Right forelimb (tissue), 1 donor: Measurements from ENCODE around the gene IGFBP2.
A peak's percentile ranks its signal among the peaks of the same experiment; 100 is the strongest.

Experiments used
- DNase-seq: peaks from one replicate; pipeline ENCODE4 v3.0.0-alpha.2; 2018

Gene IGFBP2

GRCh38 chr2:216665717-216666116, 32.5 kb downstream of the IGFBP2 start:
- no peak for DNase-seq

GRCh38 chr2:216666461-216667233, 33.4 kb downstream of the IGFBP2 start:
- peak; percentile 89 for DNase-seq

- DNase-seq, result no peak
These were observed 37.3 kb downstream of the IGFBP2 start for GRCh38 chr2:216670266-216671080.

DNA sequence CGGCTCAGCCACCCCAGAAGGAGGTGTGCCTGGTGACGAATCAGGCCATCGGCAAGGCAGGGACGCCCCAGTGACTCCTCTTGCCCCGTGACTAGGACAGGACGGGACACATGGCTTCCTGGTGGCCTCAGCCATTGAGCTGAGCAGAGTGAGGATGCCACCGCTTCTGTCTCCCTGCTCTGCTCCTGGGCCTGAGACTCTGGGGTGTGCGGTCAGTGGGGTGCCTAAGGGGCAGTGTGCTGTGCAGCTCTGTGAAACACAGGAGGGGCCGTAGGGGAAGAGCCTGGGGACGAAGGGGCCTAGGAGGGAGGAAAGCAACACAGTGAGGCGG, 37.8 kb downstream of the IGFBP2 start:
- DNase-seq, result no peak

DNA sequence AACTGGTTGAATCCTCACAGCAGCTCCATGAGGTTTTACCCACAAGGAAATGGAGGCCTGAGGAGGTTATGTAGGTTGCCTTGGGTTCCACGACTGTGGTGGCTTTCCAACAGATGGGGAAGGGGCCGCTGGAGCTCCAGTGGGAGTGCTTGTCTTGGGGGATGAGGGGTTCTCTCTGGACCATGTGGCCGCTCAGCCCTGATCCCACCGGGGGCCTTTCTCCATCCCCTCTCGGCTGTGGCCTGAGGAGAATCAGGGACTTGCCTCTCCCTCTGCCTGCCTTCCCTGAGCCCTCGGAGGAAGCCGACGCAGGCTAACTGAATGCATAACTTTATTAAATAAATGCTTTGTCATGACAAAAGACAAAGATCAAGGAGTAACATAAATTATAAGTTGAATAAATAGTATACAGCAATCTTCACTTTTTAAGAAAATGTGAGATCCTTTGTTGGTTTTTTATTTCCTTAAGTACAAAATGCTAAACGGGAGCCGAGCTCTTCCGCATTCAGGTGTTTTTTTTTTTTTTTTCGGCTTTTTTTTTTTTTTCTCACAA, 38.6 kb downstream of the IGFBP2 start:
- no peak for DNase-seq

DNA sequence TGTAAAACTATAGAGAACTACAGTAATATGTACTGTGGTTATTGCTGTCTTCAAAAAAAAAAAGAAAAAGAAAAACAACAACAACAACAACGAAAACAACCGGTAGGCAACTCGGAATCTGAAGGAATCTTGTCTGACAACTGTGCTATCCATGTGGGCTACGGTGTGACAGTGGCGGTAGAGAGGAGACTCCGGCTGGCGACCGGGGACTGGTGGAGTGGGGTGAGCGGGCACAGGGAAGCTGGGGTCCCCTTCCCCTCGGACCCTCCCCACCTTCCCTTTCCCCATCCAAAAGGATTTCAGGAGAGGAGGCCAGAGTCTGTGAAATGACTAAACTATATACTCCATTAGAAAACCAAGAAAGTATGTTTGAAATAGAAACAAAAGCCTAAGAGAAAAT, 39.2 kb downstream of the IGFBP2 start:
- no peak for DNase-seq

- DNase-seq, result no peak
These were observed 39.8 kb downstream of the IGFBP2 start for GRCh38 chr2:216673021-216673420.

DNA sequence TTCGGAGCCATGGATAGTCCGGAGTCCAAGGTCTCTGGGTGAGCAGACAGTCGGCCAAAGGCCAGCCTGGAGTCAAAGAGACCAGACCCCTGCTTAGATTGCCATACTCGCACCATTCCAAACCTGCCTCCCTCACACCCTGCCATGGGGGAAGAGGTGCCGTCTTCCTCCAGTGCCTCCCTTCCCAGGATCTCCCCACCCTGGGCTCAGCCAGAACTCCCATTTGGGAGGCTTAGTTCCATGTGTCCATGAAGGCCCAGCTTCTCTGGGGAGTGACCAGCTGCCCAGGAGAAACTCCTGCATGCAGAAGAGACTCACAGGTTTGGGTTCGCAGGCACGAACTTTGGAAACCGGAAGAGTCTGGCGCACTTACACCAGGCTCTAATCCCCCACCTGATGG, 40.4 kb downstream of the IGFBP2 start:
- no peak for DNase-seq

DNA sequence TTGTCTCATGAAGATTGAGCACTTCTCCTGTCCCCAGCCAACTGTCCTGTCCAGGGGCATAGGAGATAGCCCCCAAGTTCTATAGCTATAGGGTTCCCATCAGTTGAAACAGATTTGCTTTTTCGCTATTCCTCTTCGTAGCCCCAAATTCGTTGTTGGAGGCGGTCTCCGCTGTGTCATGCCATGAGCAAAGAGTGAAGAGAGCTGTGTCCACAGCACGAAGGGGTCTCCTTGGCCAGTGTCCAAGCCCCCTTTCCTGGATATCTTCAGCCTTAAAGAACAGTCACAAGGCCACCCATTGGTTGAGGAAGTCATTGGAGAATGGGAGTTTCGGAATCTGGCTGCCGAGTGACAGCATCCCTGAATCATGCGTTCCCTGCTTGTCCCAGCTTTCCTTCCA, 41.2 kb downstream of the IGFBP2 start:
- no peak for DNase-seq

DNA sequence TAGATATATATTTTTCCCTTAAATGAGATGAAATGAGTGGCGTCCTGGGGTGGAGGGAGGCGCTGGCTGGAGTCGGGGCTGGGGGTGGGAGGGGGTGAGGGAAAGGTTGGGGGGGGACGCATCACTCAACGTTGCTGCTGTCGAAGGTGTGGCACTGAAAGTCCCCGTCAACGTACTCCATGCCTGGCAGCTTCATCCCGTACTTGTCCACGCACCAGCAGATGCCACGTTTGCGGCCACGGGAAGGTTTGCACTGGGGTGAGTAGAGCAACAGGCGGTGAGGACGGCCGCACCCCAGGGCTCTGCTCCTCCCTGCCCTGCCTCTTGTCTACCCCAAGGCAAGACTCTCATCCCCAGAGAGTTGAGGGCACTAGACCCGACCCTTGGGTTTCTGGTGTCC, 43.4 kb downstream of the IGFBP2 start:
- no peak for DNase-seq

- DNase-seq, result no peak
These were observed 44.3 kb downstream of the IGFBP2 start for GRCh38 chr2:216677439-216678097.

DNA sequence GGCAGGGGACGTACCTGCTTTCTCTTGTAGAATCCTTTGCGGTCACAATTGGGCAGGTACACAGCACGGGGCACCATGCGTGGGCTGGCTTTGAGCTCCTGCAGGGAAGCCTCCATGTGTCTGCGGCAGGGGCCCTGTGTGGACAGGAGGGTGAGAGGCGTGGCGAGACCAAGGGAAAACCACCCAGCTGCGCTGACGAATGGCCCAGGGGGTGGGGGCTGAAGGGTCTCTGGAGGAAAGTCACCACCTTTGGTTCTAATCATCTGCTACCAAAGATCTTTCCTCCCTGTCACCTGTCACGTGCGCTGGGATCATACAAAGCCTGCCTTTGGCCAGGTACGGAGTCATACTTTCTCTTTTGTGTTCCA, 44.9 kb downstream of the IGFBP2 start:
- DNase-seq, result no peak

DNA sequence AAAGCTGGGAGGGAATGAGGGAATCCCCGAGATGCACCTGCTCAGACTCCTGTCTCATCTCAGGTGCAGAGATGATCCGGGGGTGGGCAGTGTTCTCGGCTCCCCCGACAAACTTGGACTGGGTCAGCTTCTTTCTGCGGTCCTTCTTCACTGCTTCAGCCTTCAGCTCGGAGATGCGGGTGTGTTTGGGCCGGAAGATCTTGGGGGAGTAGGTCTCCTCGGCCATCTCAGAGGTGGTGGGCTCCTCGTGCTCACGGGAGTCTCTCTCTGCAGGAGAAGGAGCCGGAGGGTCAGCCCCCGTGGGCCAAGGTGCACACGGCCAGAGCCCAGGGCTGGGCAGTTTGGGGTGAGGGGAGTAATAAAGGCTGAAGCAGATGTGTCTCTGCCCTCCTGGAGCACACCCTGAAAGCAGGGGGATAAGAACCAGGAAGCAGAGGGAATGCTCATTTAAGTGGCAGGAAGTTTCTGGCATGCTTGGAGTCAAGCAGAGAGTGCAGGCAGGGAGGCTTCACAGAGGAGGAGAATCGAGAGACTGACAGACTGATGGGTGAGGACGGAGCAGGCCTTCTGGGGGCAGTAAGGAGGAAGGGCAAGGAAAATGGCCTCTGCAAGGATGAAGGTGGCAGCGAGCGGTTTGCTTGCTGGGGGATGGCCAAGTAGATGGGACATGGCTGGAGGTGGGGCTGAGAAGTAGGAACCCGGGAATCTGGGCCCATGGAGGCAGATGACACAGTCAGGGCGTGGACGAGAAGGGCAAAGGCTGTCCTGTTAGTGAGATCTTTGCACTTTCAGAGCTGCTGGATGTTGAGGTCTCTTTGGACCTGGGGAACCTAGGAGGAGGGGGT, 45.8 kb downstream of the IGFBP2 start:
- no peak for DNase-seq

DNA sequence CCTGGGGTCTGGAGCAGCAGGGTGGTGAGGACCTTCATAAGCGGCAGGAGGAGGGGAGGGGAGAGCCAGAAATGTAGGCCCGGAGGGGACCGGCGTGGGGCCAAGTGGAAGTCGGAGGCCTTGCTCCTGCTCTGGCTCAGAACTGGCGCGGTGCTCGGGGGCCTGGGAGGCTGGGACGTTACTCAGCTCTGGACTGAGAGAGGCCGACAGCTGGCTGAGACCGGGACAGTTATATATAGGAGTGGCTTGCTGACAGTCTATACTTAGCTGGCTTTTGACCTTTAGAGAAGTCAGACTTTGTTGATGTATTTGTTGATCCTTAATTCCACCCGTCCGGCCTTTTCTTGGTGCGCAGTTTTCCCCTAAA, 46.4 kb downstream of the IGFBP2 start:
- no peak for DNase-seq

DNA sequence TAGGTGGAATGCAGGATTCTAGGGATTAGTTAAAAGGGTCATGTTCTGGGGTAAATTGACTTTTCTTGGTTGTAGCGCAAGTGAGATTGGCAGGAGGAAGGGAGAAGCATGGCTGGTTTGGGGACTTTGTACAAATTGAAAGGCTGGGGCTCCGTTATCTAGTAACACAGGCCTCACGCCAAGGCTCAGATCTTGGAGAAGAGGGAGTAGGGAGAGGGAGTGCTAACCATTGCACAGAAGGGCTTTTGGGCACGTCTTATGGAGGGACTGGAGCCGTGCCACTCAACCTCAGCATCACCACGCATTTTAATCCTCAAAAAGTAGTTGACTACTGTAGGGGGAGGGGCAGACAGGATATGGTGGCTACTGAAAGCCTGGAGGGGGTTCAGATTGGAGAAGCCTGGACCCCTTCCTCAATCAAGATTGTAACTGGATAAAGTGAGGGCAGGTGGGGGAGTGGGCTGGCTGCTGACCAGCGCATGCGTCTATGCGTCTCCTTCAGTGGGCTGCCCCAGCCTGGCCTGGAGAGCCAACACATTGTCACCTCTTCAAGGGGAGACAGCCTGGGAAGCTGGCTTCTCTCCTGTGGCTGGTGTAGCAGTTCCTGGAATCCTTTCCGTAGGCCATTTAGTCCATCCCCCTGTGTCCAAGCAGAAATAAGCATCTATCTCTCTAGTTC, 47.9 kb downstream of the IGFBP2 start:
- no peak for DNase-seq

DNA sequence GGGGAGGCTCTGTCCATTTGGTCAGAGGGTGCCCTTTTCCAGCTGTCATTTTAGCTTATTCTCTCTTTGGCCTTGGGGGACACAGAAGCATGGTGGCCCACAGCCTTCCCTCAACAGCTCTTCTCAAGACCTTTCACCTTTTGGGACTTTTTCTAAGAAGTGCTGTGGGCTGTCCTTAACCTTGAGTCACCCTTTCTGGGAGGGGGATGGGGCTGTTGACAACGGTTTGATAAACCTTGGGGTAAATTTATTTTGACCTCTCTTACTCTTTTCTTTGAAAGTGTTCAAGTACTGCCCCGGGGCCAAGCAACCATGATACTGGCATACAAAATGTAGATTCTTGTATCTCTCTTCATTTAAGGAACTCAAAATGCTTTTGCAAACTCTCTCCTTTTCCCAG, 48.5 kb downstream of the IGFBP2 start:
- DNase-seq, result no peak

- DNase-seq, result no peak
These were observed 50.6 kb downstream of the IGFBP2 start for GRCh38 chr2:216683846-216684245.

DNA sequence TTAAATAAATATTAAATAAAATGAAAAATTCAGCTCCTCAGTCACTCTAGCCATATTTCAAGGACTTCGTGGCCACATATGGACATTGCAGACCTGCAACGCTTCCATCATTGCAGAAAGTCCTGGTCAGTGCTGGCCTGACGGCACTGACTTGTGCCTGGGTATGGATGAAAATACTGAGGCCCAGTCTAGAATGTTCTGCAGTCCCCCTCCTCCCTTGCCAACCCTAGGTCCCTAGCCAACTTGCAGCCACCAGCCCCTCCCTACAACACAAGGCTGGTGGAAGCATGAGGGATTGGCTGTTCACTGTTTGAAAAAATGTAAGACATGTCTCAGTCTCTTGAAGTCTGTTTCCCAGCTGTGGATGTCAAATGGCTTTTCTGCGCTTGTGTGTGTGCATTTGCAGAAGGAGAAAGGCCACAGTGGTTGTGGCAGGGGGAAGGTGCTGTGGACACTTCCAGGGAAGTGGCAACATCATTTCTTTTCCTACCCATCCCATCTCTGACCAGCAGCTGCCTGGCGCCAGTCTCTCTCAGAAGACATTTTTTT, 52.2 kb downstream of the IGFBP2 start:
- DNase-seq, result no peak

DNA sequence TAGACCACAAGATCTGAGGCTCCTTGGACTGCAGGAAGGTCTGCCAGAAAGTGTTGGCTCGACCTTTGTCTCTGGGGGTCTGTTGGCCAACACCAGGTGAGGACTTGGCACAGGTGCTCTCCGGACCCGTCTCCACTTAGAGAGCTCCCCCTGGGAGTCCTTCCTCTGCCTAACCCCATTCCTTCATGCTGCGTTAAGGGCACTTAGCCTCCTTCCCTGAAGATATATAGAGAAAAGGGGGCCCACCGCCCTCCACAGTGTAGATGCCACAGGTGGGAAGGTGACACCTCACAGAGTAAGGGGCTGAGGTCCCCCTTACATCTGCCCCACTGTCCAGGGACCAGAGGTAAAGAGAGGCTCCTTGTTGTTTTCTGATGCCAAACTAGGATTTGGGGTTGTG, 53.9 kb downstream of the IGFBP2 start:
- no peak for DNase-seq

- DNase-seq, result no peak
These were observed 54.4 kb downstream of the IGFBP2 start for GRCh38 chr2:216687646-216688045.

DNA sequence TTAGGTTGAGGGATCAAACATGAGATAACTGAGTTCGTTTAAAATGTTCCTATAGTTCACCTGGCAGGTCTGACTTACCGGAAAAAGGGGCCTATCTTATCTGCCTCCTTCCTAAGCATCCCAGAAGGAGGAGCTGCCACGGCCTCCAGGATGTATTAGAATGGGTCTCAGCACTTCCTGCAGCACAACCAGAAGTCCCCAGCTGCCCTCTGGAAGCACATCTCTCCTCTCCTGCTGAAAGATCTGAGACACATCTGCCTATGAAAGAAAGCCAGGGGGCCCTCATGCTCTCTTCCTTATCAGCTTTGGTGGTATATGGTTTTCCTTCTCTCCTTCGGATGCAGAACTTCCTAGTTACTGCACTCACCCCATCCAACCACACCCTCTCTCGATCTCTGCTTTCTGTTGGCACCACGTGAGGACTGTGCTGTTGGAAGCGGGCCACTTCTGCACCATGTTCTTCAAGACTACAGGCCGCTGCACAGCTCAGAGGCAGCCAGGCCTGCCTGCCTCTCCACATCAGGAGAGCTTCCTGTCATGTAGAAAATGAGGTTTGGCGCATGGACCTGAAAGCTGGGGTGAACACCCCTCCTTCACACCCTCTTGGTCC, 55.6 kb downstream of the IGFBP2 start:
- DNase-seq, result no peak

GRCh38 chr2:216689397-216689796, 56.2 kb downstream of the IGFBP2 start:
- no peak for DNase-seq
